K562 (cell line): ENCODE data around the gene POLRMT. TPM values are rescaled to one million over a fixed set of nuclear protein-coding genes. Genes with fewer than 3 reads are reported as not detected.
A peak's percentile ranks its signal among the peaks of the same experiment; 100 is the strongest.

Source experiments
- CHCHD3 ChIP-seq: fragments of 250-450 bp; sonication (Bioruptor Pico); IDR thresholded peaks from 2 replicates; pipeline ENCODE4 v2.1.2; 2022; ENCODE audit warnings: mild to moderate bottlenecking
- KDM5B ChIP-seq: fragments of 200-600 bp; sonication (generic); IDR thresholded peaks from 2 replicates; pipeline ENCODE4 v1.6.1; 2012; ENCODE audit warnings: low read depth, mild to moderate bottlenecking, moderate library complexity, low read length, control low read depth, inconsistent platforms; ENCODE audit not compliant: insufficient replicate concordance
- KLF13 ChIP-seq: fragments of 450-650 bp; IDR thresholded peaks from 2 replicates; pipeline ENCODE4 v1.6.1; 2016; ENCODE audit warnings: missing genetic modification characterization, low read depth, mild to moderate bottlenecking, missing compliant biosample characterization, moderate library complexity, borderline replicate concordance
- MAFG ChIP-seq: fragments of 450-650 bp; conservative IDR thresholded peaks from 2 replicates; pipeline ENCODE4 v1.6.1; 2016; ENCODE audit warnings: missing genetic modification characterization, missing compliant biosample characterization
- NFIX ChIP-seq: fragments of 250-450 bp; sonication (Bioruptor Pico); IDR thresholded peaks from 2 replicates; pipeline ENCODE4 v1.4.0; 2020; ENCODE audit warnings: low read depth, mild to moderate bottlenecking, moderate library complexity
- TRIM25 ChIP-seq: fragments of 450-650 bp; IDR thresholded peaks from 2 replicates; pipeline ENCODE4 v1.7.0; 2016; ENCODE audit warnings: borderline replicate concordance
- ZNF318 ChIP-seq, 2 experiments: fragments of 450-650 bp; IDR thresholded peaks; 2 replicates each; pipeline ENCODE4 v1.6.1; 2016; ENCODE audit warnings: mild to moderate bottlenecking in 2 of 2, borderline replicate concordance in 1 of 2, low read depth in 1 of 2, moderate library complexity in 1 of 2
- polyA plus RNA-seq, 8 experiments: library from polyadenylated mRNA; depleted of rRNA in 4 of 8; stranded (reverse) in 5 of 8; unstranded in 3 of 8; fragments of >200 nt; fragmentation: Nextera tagmentation in 2 of 8; fragmentation: Illumina TruSeq in 1 of 8; extraction: Ambion mirVana in 2 of 8; extraction: Trizol in 1 of 8; gene quantifications; 2 replicates each; pipeline versions ENCODE4 v1.2.1 to v1.2.3, GENCODE V29; 2011 to 2014; ENCODE audit warnings: inconsistent platforms in 1 of 8, missing spikeins in 1 of 8
- total RNA-seq, 7 experiments: library from RNA; depleted of rRNA in 6 of 7; stranded (reverse); fragments of >200 nt in 6 of 7; fragmentation: Illumina TruSeq in 2 of 7; extraction: Trizol in 2 of 7; gene quantifications; 2 replicates each; pipeline versions ENCODE4 v1.2.1 to v1.2.3, GENCODE V29; 2011 to 2021; ENCODE audit warnings: low replicate concordance in 1 of 7
- TF ChIP-seq, protein P1 (sequence below): fragments of 450-650 bp; IDR thresholded peaks from 2 replicates; pipeline ENCODE4 v1.6.1; 2018; ENCODE audit not compliant: partially characterized antibody
- TF ChIP-seq, protein P2 (sequence below): fragments of 450-650 bp; formaldehyde crosslinking; IDR thresholded peaks from 2 replicates; pipeline ENCODE4 v1.4.0; 2020; ENCODE audit warnings: mild to moderate bottlenecking

POLRMT gene
- total and polyA plus RNA-seq, 9 of the 15 experiments (the other 6 are each of a cell fraction or from before 2014, with no cell fraction given): 30.3 to 144 (median 68.0) TPM

DNA sequence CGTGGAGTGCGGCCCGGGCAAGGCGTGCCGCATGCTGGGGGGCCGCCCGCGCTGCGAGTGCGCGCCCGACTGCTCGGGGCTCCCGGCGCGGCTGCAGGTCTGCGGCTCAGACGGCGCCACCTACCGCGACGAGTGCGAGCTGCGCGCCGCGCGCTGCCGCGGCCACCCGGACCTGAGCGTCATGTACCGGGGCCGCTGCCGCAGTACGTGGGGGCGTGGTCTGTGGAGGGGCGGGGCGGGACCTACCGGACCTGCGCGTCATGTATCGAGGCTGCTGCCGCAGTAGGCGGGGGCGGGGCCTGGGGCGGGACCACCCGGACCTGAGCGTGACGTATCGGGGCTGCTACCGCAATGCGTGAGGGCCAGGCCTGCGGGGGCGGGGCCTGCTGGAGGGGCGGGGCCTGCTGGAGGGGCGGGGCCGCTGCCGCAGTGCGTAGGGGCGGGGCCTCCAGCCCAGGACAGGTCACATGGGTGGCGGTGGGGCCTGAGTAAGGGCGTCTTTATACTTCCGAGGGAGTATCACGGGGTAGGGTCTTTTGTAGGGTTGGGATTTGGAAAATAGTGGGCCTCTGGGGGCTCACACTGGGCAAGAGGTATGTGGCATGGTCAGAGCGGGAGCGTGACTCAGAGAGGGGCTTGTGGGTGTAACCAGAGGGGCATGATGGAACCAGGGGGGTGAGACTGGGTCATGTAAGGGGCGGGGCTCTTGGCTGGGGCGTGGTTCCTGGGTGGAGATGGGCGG is 47.1 kb upstream of the POLRMT start (continued):
- TF ChIP-seq, protein P1, sequence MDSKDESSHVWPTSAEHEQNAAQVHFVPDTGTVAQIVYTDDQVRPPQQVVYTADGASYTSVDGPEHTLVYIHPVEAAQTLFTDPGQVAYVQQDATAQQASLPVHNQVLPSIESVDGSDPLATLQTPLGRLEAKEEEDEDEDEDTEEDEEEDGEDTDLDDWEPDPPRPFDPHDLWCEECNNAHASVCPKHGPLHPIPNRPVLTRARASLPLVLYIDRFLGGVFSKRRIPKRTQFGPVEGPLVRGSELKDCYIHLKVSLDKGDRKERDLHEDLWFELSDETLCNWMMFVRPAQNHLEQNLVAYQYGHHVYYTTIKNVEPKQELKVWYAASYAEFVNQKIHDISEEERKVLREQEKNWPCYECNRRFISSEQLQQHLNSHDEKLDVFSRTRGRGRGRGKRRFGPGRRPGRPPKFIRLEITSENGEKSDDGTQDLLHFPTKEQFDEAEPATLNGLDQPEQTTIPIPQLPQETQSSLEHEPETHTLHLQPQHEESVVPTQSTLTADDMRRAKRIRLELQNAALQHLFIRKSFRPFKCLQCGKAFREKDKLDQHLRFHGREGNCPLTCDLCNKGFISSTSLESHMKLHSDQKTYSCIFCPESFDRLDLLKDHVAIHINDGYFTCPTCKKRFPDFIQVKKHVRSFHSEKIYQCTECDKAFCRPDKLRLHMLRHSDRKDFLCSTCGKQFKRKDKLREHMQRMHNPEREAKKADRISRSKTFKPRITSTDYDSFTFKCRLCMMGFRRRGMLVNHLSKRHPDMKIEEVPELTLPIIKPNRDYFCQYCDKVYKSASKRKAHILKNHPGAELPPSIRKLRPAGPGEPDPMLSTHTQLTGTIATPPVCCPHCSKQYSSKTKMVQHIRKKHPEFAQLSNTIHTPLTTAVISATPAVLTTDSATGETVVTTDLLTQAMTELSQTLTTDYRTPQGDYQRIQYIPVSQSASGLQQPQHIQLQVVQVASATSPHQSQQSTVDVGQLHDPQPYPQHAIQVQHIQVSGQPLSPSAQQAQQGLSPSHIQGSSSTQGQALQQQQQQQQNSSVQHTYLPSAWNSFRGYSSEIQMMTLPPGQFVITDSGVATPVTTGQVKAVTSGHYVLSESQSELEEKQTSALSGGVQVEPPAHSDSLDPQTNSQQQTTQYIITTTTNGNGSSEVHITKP: no peak
- TF ChIP-seq KLF13 (tag) (no peak), CHCHD3 (CRISPR knock-in tag) (no peak), TRIM25 (no peak), KDM5B (peak; percentile 69), ZNF318 (IDR thresholded peaks at IDR 0.05; ENCODE audit: borderline replicate concordance in 1 of 2, low read depth in 1 of 2) (no peak), NFIX (CRISPR knock-in tag) (no peak), MAFG (tag) (no peak)
- TF ChIP-seq, protein P2, sequence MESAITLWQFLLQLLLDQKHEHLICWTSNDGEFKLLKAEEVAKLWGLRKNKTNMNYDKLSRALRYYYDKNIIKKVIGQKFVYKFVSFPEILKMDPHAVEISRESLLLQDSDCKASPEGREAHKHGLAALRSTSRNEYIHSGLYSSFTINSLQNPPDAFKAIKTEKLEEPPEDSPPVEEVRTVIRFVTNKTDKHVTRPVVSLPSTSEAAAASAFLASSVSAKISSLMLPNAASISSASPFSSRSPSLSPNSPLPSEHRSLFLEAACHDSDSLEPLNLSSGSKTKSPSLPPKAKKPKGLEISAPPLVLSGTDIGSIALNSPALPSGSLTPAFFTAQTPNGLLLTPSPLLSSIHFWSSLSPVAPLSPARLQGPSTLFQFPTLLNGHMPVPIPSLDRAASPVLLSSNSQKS (CRISPR knock-in tag): no peak
